Karpas-422 (cell line): ENCODE data around the gene CRELD1. TPM values are rescaled to one million over a fixed set of nuclear protein-coding genes. Genes with fewer than 3 reads are reported as not detected.
A peak's percentile ranks its signal among the peaks of the same experiment; 100 is the strongest.

Source experiments
- DNase-seq: peaks from one replicate; pipeline ENCODE4 v3.0.0-alpha.2; 2015
- H2AFZ ChIP-seq: fragments of 200-600 bp; sonication (generic); 2 replicates; pipeline ENCODE4 v1.6.1; 2014; ENCODE audit warnings: antibody characterized with exemption, low read length, mixed read lengths
- H3K27ac ChIP-seq: fragments of 200-600 bp; sonication (generic); 2 replicates; pipeline ENCODE4 v1.5.1; 2014; ENCODE audit warnings: mild to moderate bottlenecking, low read length, moderate library complexity
- H3K27me3 ChIP-seq: fragments of 200-600 bp; sonication (generic); 2 replicates; pipeline ENCODE4 v1.6.1; 2014; ENCODE audit warnings: low read length, mixed read lengths
- H3K36me3 ChIP-seq: fragments of 200-600 bp; sonication (generic); 2 replicates; pipeline ENCODE4 v1.6.1; 2014; ENCODE audit warnings: low read length, mixed read lengths; ENCODE audit not compliant: insufficient read depth
- H3K4me1 ChIP-seq: fragments of 200-600 bp; sonication (generic); 2 replicates; pipeline ENCODE4 v1.6.1; 2014; ENCODE audit warnings: mild to moderate bottlenecking, low read length, mixed read lengths
- H3K4me2 ChIP-seq: fragments of 200-600 bp; sonication (generic); 2 replicates; pipeline ENCODE4 v1.6.1; 2014; ENCODE audit warnings: low read length, low read depth, mild to moderate bottlenecking; ENCODE audit not compliant: poor library complexity, severe bottlenecking
- H3K4me3 ChIP-seq: fragments of 200-600 bp; sonication (generic); 2 replicates; pipeline ENCODE4 v1.5.1; 2014; ENCODE audit warnings: mild to moderate bottlenecking, antibody characterized with exemption, low read length, mixed read lengths
- H3K79me2 ChIP-seq: fragments of 200-600 bp; sonication (generic); 2 replicates; pipeline ENCODE4 v1.6.1; 2014; ENCODE audit warnings: mild to moderate bottlenecking, low read length, mixed read lengths
- H3K9ac ChIP-seq: fragments of 200-600 bp; sonication (generic); 2 replicates; pipeline ENCODE4 v1.6.0; 2014; ENCODE audit warnings: low read length
- H3K9me2 ChIP-seq: fragments of 200-600 bp; sonication (generic), shearing (Covaris generic); replicated peaks from 2 replicates; pipeline ENCODE4 v1.6.0; 2014; ENCODE audit warnings: mild to moderate bottlenecking, low read length, moderate library complexity; ENCODE audit not compliant: insufficient read depth
- H3K9me3 ChIP-seq: fragments of 300-700, 200-600 bp; sonication (generic); 2 replicates; pipeline ENCODE4 v1.6.1; 2014; ENCODE audit warnings: low read length, mixed read lengths
- H4K20me1 ChIP-seq: fragments of 200-600 bp; sonication (generic); 2 replicates; pipeline ENCODE4 v1.6.1; 2014; ENCODE audit warnings: mild to moderate bottlenecking, antibody characterized with exemption, low read length, low read depth; ENCODE audit not compliant: insufficient read depth
- total RNA-seq: library from RNA; depleted of rRNA; stranded (reverse); fragments of >200 nt; shearing (Covaris generic); gene quantifications from 2 replicates; pipeline ENCODE4 v1.2.3, GENCODE V29; 2014; ENCODE audit warnings: low replicate concordance; rRNA removed

The CRELD1 gene
- total RNA-seq = 5.6 and 33.7 TPM in 2 replicates

DNA sequence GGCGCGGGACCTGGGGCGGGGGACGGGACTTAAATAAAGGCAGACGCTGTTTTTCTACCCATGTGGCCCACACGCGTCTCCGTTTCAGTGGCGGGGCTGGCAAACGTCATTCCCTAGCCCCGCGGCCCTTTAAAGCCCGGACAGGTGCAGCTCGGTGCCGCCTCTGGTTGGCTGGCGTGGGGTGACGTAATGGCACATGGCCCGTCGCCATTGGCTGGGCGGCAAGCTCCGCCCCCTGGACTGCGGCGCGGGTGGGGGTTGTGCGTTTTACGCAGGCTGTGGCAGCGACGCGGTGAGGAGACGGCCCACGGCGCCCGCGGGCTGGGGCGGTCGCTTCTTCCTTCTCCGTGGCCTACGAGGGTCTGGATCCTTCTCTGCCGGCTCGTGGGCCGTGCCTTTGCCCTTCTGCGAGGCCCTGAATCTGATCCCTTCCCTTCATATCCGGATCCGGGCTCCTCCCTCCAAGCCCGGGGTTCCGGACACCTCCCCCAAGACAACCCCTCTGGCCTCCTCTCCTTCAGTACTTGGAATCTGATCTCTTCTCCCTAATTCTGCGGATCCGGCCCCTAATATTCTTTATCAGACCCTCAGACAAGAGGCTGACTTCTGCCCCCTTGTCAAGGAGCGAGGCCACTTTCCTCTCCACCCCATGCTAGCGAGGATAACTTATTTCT lies at the start of gene CRELD1:
Gene CRELD1, plus strand, starts transcription at position 274 of the 674 bp plus-strand sequence. CDS start 605 bp downstream, outside the sequence.
- peak; percentile 98 for DNase-seq
- H3K4me2 ChIP-seq = peak within 1 kb of the TSS; percentile 98
- no peaks in the 10 kb centered on the region for H3K9me2 ChIP-seq
- peak within 1 kb of the TSS; percentile 86 for H3K4me3 ChIP-seq
- H3K9ac ChIP-seq = peak within 1 kb of the TSS; percentile 83
- H3K79me2 ChIP-seq = peaks cover 15% of the 10 kb centered on the region
- H4K20me1 ChIP-seq = no peaks in the 10 kb centered on the region
- H2AFZ ChIP-seq = peak within 1 kb of the TSS; percentile 96
- H3K4me1 ChIP-seq = peaks cover 27% of the 10 kb centered on the region
- no peaks in the 10 kb centered on the region for H3K9me3 ChIP-seq
- peaks cover 6% of the 10 kb centered on the region; the same call in 1 of the 2 replicates for H3K36me3 ChIP-seq
- no peaks in the 10 kb centered on the region for H3K27me3 ChIP-seq
- H3K27ac ChIP-seq = peak within 1 kb of the TSS; percentile 53

GRCh38 chr3:9884555-9885165 lies 49.0 kb upstream of the CRELD1 start:
- no peaks in the 10 kb centered on the region for H3K9me2 ChIP-seq
- H3K4me2 ChIP-seq = no peak overlapping the region
- no peak overlapping the region for H3K27ac ChIP-seq
- no peak overlapping the region for H3K9ac ChIP-seq
- no peaks in the 10 kb centered on the region for H3K9me3 ChIP-seq
- H4K20me1 ChIP-seq = no peaks in the 10 kb centered on the region
- H3K36me3 ChIP-seq = no peaks in the 10 kb centered on the region
- H3K4me1 ChIP-seq = peaks cover 6% of the 10 kb centered on the region
- no peak for DNase-seq
- H2AFZ ChIP-seq = no peak overlapping the region
- no peaks in the 10 kb centered on the region for H3K27me3 ChIP-seq
- no peaks in the 10 kb centered on the region for H3K79me2 ChIP-seq
- no peak overlapping the region for H3K4me3 ChIP-seq

GRCh38 chr3:9886328-9886727 lies 47.3 kb upstream of the CRELD1 start:
- no peaks in the 10 kb centered on the region for H3K9me3 ChIP-seq
- DNase-seq = no peak
- H3K4me1 ChIP-seq = peaks cover 16% of the 10 kb centered on the region
- peaks cover 9% of the 10 kb centered on the region for H3K79me2 ChIP-seq
- peaks cover 4% of the 10 kb centered on the region; the same call in 1 of the 2 replicates for H4K20me1 ChIP-seq
- no peak overlapping the region for H3K4me2 ChIP-seq
- no peak overlapping the region for H3K27ac ChIP-seq
- H3K9me2 ChIP-seq = no peaks in the 10 kb centered on the region
- H2AFZ ChIP-seq = no peak overlapping the region
- no peaks in the 10 kb centered on the region for H3K36me3 ChIP-seq
- no peaks in the 10 kb centered on the region for H3K27me3 ChIP-seq
- no peak overlapping the region for H3K4me3 ChIP-seq
- H3K9ac ChIP-seq = no peak overlapping the region

GRCh38 chr3:9887480-9887879 lies 46.2 kb upstream of the CRELD1 start:
- Histone ChIP-seq H3K27me3 (no peaks in the 10 kb centered on the region), H2AFZ (no peak overlapping the region), H3K4me2 (no peak overlapping the region), H3K9me2 (no peaks in the 10 kb centered on the region), H3K4me1 (peaks cover 20% of the 10 kb centered on the region), H3K36me3 (peaks cover 3% of the 10 kb centered on the region), H4K20me1 (peaks cover 7% of the 10 kb centered on the region; the same call in 1 of the 2 replicates), H3K27ac (no peak overlapping the region), H3K9ac (no peak overlapping the region), H3K4me3 (no peak overlapping the region), H3K79me2 (peaks cover 19% of the 10 kb centered on the region), H3K9me3 (no peaks in the 10 kb centered on the region)
- peak; percentile 40 for DNase-seq

DNA sequence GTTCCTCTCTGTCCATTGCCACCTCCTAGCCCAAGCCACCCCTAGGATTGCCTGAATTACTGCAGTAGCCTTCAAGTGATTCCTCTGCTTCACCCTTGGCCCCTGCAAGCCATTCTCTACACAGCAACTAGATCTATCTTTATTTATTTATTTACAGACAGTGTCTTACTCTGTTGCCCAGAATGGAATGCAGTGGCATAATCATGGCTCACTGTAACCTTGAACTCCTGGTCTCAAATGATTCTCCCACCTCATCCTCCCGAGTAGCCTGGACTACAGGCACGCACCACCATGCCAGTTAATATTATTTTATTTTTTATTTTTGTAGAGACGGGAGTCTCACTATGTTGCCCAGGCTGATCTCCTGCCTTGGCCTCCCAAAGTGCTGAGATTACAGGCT lies 45.1 kb upstream of the CRELD1 start:
- Histone ChIP-seq H3K4me1 (peaks cover 20% of the 10 kb centered on the region), H3K9me2 (no peaks in the 10 kb centered on the region), H3K4me3 (no peak overlapping the region), H3K27ac (no peak overlapping the region), H4K20me1 (peaks cover 14% of the 10 kb centered on the region; the same call in 1 of the 2 replicates), H3K79me2 (peaks cover 23% of the 10 kb centered on the region), H3K9ac (no peak overlapping the region), H3K27me3 (no peaks in the 10 kb centered on the region), H3K36me3 (peaks cover 13% of the 10 kb centered on the region), H2AFZ (no peak overlapping the region), H3K9me3 (no peaks in the 10 kb centered on the region), H3K4me2 (no peak overlapping the region)
- DNase-seq = peak; percentile 41

GRCh38 chr3:9889405-9889804 lies 44.2 kb upstream of the CRELD1 start:
- Histone ChIP-seq H3K4me1 (peaks cover 20% of the 10 kb centered on the region), H4K20me1 (peaks cover 14% of the 10 kb centered on the region; the same call in 1 of the 2 replicates), H3K9ac (no peak overlapping the region), H3K79me2 (peaks cover 23% of the 10 kb centered on the region), H2AFZ (0 out of 2 replicates have a peak overlapping the region, but pooled peaks have one; percentile 99), H3K4me2 (no peak overlapping the region), H3K27ac (no peak overlapping the region), H3K9me3 (no peaks in the 10 kb centered on the region), H3K36me3 (peaks cover 16% of the 10 kb centered on the region), H3K27me3 (no peaks in the 10 kb centered on the region), H3K4me3 (no peak overlapping the region), H3K9me2 (no peaks in the 10 kb centered on the region)
- no peak for DNase-seq

GRCh38 chr3:9890249-9891071 lies 43.2 kb upstream of the CRELD1 start, which contains the start of gene JAGN1:
Gene JAGN1, plus strand, starts transcription at chr3:9890610. Its CDS starts 113 bp downstream, at chr3:9890723.
- H3K36me3 ChIP-seq = peaks cover 16% of the 10 kb centered on the region

More at GRCh38 chr3:9890249-9891071, 43.2 kb upstream of the CRELD1 start, which contains the start of gene JAGN1:
- Histone ChIP-seq H2AFZ (peak within 1 kb of the TSS; percentile 99), H3K79me2 (peaks cover 23% of the 10 kb centered on the region), H3K9me2 (no peaks in the 10 kb centered on the region), H3K4me1 (peaks cover 20% of the 10 kb centered on the region), H4K20me1 (peaks cover 14% of the 10 kb centered on the region; the same call in 1 of the 2 replicates), H3K27me3 (no peaks in the 10 kb centered on the region), H3K27ac (peak within 1 kb of the TSS; percentile 40), H3K9me3 (no peaks in the 10 kb centered on the region), H3K4me2 (peak within 1 kb of the TSS; percentile 100), H3K4me3 (peak within 1 kb of the TSS; percentile 100), H3K9ac (peak within 1 kb of the TSS; percentile 98)
- peak; percentile 96 for DNase-seq
